T-helper 17 cell (primary cell): ENCODE measurements around the gene DRAM1. TPM values are rescaled to one million over a fixed set of nuclear protein-coding genes. Genes with fewer than 3 reads are reported as not detected.

ENCODE experiments used
- ATAC-seq: fragments of 150-1000 bp; cut with Tn5 transposase; 2 replicates; pipeline ENCODE4 v1.10.0; 2021; ENCODE audit warnings: mild to moderate bottlenecking, moderate library complexity
- DNase-seq, 3 donors: peaks; one replicate each; pipeline versions ENCODE4 v3.0.0 to v3.0.0-alpha.2; 2020 to 2021
- H3K9me3 ChIP-seq: one replicate; pipeline ENCODE4 v1.7.0; 2013; ENCODE audit warnings: low read length, mild to moderate bottlenecking; ENCODE audit not compliant: control insufficient read depth, poor library complexity, severe bottlenecking
- H3K27ac Mint-ChIP-seq: one replicate; pipeline ENCODE4 v1.8.0; 2022; ENCODE audit warnings: mild to moderate bottlenecking, moderate library complexity, mixed read lengths
- H3K27me3 Mint-ChIP-seq: one replicate; pipeline ENCODE4 v1.8.0; 2022; ENCODE audit warnings: mixed read lengths
- H3K36me3 Mint-ChIP-seq: one replicate; pipeline ENCODE4 v1.8.0; 2022; ENCODE audit warnings: low read depth, mixed read lengths
- H3K4me1 Mint-ChIP-seq: one replicate; pipeline ENCODE4 v1.8.0; 2022; ENCODE audit warnings: mild to moderate bottlenecking, mixed read lengths
- H3K4me3 Mint-ChIP-seq: one replicate; pipeline ENCODE4 v1.8.0; 2022; ENCODE audit warnings: mild to moderate bottlenecking, moderate library complexity, mixed read lengths
- total RNA-seq, 4 donors: library from RNA in 2 of 4; stranded (reverse) in 2 of 4; gene quantifications; one replicate each; pipeline ENCODE4 v1.2.3 and lab custom pipeline; 2022 to 2026

The DRAM1 gene
- total RNA-seq, 2 donors from 2014 or later = 1.8 to 3.1 TPM

GRCh38 chr12:101968770-101969169, 91.4 kb downstream of the DRAM1 start:
- Mint-ChIP-seq H3K27me3 (no peaks in the 10 kb centered on the region), H3K27ac (no peak overlapping the region), H3K36me3 (no peaks in the 10 kb centered on the region), H3K4me1 (peaks cover 12% of the 10 kb centered on the region), H3K4me3 (no peak overlapping the region)
- DNase-seq (no peak), ATAC-seq (no peak)
- H3K9me3 ChIP-seq = no peaks in the 10 kb centered on the region

Other genes with a start within 250 kb of the DRAM1 start
- gene CHPT1, start 179.9 kb upstream of the DRAM1 start, total RNA-seq = 1 to 10 TPM; 6.2 to 8.3 TPM
- under 1 TPM; 0.29 to 0.47 TPM for gene SYCP3, start 138.1 kb upstream of the DRAM1 start, total RNA-seq
- 10 to 100 TPM; 38.1 to 41.2 TPM for gene GNPTAB, start 46.6 kb upstream of the DRAM1 start, total RNA-seq
- 10 to 100 TPM; 27.8 to 37.6 TPM for gene WASHC3, start 184.4 kb downstream of the DRAM1 start, total RNA-seq
- 10 to 100 TPM; 11.0 to 12.5 TPM for gene NUP37, start 242.5 kb downstream of the DRAM1 start, total RNA-seq
- 1 to 10 TPM; 2.8 to 3.4 TPM for gene PARPBP, start 242.6 kb downstream of the DRAM1 start, total RNA-seq